Stimulated activated effector memory CD8-positive, alpha-beta T cell treated with anti-CD3 and anti-CD28 coated beads, Interleukin-12 subunit alpha, Interleukin-12 subunit beta, amount 100 ng/mL, for 72 hours (primary cell): ENCODE data around the gene SEC16A.

Experiments used
- ATAC-seq: fragments of 150-1000 bp; cut with Tn5 transposase; 2 replicates; pipeline ENCODE4 v1.10.0; 2021
- DNase-seq, 2 donors: peaks; one replicate each; pipeline ENCODE4 v3.0.0; 2021 to 2022; ENCODE audit warnings: low spot score in 2 of 2
- H3K27ac Mint-ChIP-seq: one replicate; pipeline ENCODE4 v1.8.0; 2022; ENCODE audit warnings: mild to moderate bottlenecking, mixed read lengths
- H3K36me3 Mint-ChIP-seq: one replicate; pipeline ENCODE4 v1.8.0; 2022; ENCODE audit warnings: mild to moderate bottlenecking, mixed read lengths
- H3K4me1 Mint-ChIP-seq: one replicate; pipeline ENCODE4 v1.8.0; 2022; ENCODE audit warnings: mixed read lengths
- H3K4me3 Mint-ChIP-seq: one replicate; pipeline ENCODE4 v1.8.0; 2022; ENCODE audit warnings: mild to moderate bottlenecking, mixed read lengths
- H3K9me3 Mint-ChIP-seq: one replicate; pipeline ENCODE4 v1.8.0; 2022; ENCODE audit warnings: mixed read lengths

Gene SEC16A

DNA sequence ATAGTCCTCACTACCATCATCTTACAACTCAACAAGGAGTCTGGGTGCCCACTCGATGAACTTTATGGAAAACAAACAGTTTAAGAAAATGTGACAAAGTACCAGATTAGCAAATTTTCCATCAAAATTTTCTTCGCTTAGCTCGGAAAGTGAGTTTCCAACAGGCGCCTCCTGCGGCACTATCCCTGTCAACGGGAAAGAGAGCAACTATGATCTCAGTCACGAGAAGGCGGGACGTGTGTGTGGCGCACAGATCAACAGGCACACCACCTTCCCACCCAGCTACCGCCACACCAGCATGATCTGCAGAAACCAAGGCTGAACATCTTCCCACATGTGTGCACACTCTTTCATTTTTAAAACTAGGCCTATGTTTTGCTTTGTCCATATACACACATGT lies 29.5 kb downstream of the SEC16A start:
- Mint-ChIP-seq H3K36me3 (peaks cover 98% of the 10 kb centered on the region), H3K4me1 (no peaks in the 10 kb centered on the region), H3K27ac (peak overlapping the region; percentile 32), H3K4me3 (no peak overlapping the region), H3K9me3 (no peaks in the 10 kb centered on the region)
- DNase-seq = no peak
- no peak for ATAC-seq

DNA sequence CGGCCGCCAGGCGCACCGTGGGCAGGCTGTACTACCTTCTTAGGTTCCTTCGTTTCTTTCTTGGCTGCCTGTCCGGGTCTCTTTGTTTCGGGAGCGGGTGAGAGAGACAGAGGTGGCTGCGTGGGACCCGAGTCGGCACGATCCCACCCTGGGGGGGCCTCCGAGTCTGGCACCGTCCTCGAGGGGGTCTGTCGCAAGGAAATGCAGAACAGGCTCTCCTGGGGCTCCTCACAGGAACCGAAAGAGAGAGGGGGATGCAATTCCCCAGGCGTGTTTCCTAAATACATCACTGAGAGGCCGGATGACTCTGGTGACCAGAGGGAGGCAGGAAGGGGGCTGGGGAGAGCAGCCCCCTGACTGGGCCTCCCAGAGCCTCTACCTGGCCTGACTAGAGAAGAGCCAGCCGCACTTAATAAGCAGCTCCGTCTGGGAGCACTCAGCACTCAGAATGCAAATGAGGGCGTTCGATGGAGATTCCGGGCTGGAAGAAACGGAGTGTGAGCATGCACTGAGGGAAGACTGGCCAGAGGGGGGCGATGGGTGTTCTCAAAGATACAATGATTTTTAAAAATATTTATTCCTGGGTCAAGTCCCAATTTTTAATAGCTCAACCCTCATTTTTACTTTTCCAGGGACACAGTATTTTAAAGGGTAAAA lies 31.5 kb downstream of the SEC16A start:
- Mint-ChIP-seq H3K4me1 (no peaks in the 10 kb centered on the region), H3K9me3 (no peaks in the 10 kb centered on the region), H3K4me3 (no peak overlapping the region), H3K27ac (no peak overlapping the region), H3K36me3 (peaks cover 98% of the 10 kb centered on the region)
- DNase-seq = no peak
- no peak for ATAC-seq

DNA sequence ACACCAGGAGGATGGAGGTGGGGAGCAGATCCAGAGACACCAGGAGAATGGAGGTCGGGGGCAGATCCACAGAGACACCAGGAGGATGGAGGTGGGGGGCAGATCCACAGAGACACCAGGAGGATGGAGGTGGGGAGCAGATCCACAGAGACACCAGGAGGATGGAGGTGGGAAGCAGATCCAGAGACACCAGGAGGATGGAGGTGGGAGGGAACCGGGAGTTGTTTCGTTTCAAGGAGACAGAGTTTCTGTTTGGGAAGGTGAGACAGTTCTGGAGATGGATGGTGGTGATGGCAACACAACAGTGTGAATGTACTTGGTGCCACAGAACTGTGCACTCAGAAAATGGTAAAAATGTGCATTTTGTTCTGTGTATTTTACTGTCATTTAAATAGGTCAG lies 34.2 kb downstream of the SEC16A start:
- DNase-seq (no peak), ATAC-seq (no peak)
- no peaks in the 10 kb centered on the region for H3K4me1 Mint-ChIP-seq
- H3K9me3 Mint-ChIP-seq = no peaks in the 10 kb centered on the region
- no peak overlapping the region for H3K27ac Mint-ChIP-seq
- peaks cover 100% of the 10 kb centered on the region for H3K36me3 Mint-ChIP-seq
- H3K4me3 Mint-ChIP-seq = no peak overlapping the region

DNA sequence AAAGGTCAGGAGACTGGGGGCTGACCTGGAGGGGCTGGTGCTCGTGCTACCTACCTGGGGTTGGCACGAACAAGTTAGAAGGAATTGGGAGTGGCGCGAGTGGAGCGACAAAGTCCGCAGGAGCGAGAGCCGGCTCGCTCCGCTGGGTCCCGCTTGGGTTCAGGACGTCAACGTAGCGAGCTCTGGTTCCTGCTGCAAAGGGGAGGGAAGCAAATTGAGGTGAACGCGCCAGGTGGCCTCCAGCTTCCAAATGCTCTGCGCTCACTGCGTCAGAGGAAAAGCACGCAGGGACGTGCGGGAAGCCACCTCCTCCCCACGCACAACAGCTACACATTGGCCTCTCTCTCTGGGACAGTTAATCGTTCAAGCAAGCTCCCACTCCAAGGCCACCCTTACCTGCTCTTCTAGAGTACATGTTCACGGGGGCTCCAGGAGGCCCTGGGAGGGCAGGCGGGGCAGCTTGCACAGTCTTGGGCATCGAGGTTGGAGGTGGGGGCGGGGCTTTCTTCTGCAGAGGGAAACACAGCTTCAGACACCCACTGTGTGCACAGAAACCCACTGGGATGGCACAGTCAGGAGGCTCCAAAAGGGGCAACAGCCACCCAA lies 35.6 kb downstream of the SEC16A start:
- no peaks in the 10 kb centered on the region for H3K9me3 Mint-ChIP-seq
- DNase-seq = no peak
- no peak for ATAC-seq
- peak overlapping the region; percentile 43 for H3K27ac Mint-ChIP-seq
- H3K4me3 Mint-ChIP-seq = no peak overlapping the region
- H3K36me3 Mint-ChIP-seq = peaks cover 100% of the 10 kb centered on the region
- no peaks in the 10 kb centered on the region for H3K4me1 Mint-ChIP-seq

DNA sequence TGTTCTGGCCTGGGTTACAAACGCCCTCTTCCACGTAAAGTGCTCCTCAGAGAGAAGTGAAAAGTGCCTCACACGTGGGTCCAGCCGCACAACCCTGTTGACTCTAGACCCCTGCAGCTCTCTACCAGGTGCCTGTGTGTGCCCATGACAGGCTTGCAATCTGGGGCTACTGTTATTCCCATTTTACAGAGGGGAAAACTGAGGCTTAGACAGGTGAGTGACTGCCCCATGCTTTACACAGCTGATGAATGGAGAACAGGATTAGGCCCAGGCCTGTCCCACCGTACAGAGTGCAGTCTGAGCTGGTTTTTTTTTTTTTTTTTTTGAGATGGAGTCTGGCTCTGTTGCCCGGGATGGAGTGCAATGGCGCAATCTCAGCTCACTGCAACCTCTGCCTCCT lies 37.0 kb downstream of the SEC16A start:
- Mint-ChIP-seq H3K27ac (no peak overlapping the region), H3K4me3 (no peak overlapping the region), H3K9me3 (no peaks in the 10 kb centered on the region), H3K36me3 (peaks cover 99% of the 10 kb centered on the region), H3K4me1 (no peaks in the 10 kb centered on the region)
- DNase-seq = no peak
- ATAC-seq = no peak

DNA sequence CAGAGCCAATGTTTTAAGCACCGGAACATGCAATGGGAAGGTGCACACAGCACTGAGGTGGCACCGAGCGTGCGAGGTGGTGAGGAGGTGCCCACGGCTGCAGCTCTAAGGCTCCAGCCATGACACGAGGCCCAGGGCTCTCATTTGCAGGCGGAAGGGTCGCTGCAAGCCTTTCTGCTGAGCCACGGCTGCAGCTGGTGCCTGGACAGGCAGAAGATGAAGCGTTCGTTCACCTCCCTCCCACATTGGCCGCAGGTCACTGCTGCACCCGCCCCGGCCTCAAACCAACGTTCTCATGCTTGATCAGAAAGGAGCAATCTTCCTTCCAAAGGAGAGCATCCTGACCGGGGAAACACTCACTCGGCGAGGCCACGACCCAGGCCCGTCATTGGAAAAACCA lies 38.7 kb downstream of the SEC16A start:
- Mint-ChIP-seq H3K4me1 (no peaks in the 10 kb centered on the region), H3K36me3 (peaks cover 91% of the 10 kb centered on the region), H3K4me3 (no peak overlapping the region), H3K27ac (no peak overlapping the region), H3K9me3 (no peaks in the 10 kb centered on the region)
- no peak for DNase-seq
- ATAC-seq = no peak

DNA sequence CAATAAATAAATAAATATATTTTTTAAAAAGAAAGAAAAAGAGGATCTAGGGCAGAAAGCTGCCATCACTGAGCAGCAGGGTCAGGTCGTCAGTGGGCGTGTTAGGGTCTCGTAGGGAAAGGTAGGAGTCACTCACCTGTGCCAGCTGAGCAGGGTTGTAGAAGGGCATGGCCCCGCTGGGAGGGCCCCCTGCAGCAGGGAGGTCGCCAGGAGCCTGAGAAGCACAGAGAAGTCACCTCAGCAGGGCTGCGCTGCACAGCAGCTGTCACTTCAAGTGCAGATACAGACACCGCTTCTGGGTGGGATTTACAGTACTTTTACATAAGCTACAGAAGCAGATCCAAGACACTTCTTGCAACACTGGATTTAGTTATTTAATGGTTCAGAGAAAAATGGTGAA lies 39.2 kb downstream of the SEC16A start:
- DNase-seq (no peak), ATAC-seq (no peak)
- Mint-ChIP-seq H3K4me1 (no peaks in the 10 kb centered on the region), H3K4me3 (no peak overlapping the region), H3K36me3 (peaks cover 87% of the 10 kb centered on the region), H3K27ac (no peak overlapping the region), H3K9me3 (no peaks in the 10 kb centered on the region)

DNA sequence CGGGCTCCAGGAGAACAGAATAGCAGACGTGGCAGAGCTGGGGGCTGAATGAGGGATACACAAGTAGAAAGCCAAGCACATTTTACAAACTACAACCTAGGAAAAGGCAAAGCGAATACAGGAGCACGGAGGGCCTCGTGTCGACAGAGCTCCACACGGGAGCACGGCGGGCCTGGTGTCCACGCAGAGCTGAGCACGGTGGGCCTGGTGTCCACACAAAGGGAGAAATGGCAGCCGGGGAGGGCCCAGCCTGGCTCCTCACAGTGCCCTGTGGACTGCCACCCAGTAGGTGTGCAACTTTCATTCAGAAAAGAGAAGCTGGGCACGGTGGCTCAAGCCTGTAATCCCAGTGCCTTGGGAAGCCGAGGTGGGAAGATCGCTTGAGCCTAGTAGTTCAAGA lies 39.8 kb downstream of the SEC16A start:
- Mint-ChIP-seq H3K27ac (no peak overlapping the region), H3K4me3 (no peak overlapping the region), H3K9me3 (no peaks in the 10 kb centered on the region), H3K4me1 (no peaks in the 10 kb centered on the region), H3K36me3 (peaks cover 81% of the 10 kb centered on the region)
- DNase-seq (no peak), ATAC-seq (no peak)

DNA sequence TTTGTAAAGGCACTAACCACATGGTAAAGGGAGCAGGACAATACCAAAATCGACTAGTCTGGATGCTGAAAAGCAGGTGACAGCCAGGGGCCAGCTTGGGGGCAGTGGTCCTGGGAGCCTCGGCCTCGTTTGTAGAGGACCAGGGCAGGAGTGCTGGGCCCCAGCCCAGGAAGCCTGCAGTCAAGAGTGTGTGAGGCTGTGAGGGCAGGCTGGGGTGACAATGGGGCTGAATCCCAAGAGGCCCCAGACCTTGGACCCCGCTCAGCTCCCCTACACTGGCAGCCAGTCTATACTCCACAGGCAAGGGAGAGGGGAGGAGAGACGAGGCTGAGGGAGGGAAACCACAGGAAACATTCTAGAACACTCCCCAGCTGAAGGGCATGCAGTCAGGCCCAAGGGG lies 40.6 kb downstream of the SEC16A start:
- ATAC-seq = no peak
- H3K9me3 Mint-ChIP-seq = no peaks in the 10 kb centered on the region

DNA sequence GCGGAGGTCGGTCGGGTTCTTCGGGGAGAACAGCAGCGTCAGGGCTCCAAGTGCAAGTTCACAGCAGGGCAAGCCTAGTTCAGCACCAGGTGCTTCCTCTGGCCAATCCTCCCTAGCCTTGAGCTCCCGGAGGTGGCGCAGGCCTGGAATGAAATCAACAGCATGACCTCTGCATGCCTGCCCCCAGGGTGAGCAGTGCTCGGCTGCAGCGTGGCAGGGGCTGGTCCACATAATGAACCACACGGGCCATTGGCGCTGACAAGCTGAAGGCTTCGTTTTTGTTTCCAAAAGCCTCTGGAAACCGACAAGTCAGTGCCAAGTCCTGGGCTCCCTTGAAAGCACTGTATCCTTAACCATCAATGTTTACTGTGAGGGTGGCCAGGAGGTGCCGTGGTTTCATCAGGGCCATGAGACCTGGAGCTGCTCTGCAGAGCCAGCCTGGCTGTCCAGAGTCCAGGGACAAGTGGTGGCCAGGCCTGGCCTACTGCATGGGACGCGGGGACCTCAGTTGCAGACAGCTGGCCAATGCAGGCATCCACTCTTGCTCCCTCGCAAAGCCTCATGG lies 41.1 kb downstream of the SEC16A start:
- ATAC-seq (no peak), DNase-seq (no peak)
- no peaks in the 10 kb centered on the region for H3K9me3 Mint-ChIP-seq
- H3K4me1 Mint-ChIP-seq = peaks cover 9% of the 10 kb centered on the region
- H3K4me3 Mint-ChIP-seq = no peak overlapping the region
- peaks cover 68% of the 10 kb centered on the region for H3K36me3 Mint-ChIP-seq
- no peak overlapping the region for H3K27ac Mint-ChIP-seq

More for the DNA sequence above, 40.6 kb downstream of the SEC16A start:
- H3K36me3 Mint-ChIP-seq = peaks cover 73% of the 10 kb centered on the region
- no peak overlapping the region for H3K4me3 Mint-ChIP-seq
- no peak overlapping the region for H3K27ac Mint-ChIP-seq
- no peak for DNase-seq
- peaks cover 4% of the 10 kb centered on the region for H3K4me1 Mint-ChIP-seq

DNA sequence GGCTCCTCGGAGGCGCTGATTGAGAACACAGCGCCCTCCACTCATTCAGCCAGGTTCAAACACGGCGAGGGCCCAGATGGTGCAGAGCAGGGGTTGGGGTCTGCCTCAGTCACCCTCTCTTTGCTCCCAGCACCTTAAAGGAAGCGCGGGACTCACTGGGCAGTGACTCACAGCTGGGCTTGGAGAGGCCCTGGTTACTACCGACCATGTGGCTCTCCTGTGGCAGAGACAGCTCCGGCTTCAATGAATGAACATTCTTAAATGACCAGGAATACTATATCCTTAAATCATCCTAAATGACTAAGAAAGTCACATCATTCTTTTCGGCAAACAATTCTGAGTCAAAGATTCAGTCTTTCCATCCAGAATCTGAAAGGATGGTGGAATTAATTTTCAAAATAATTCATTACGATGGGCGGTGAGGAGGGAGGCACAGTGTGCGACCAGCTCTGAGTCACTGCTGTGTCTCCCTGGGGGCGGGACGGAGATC lies 41.6 kb downstream of the SEC16A start:
- peaks cover 63% of the 10 kb centered on the region for H3K36me3 Mint-ChIP-seq
- ATAC-seq = no peak
- H3K4me3 Mint-ChIP-seq = no peak overlapping the region
- H3K4me1 Mint-ChIP-seq = peaks cover 14% of the 10 kb centered on the region
- no peaks in the 10 kb centered on the region for H3K9me3 Mint-ChIP-seq
- no peak for DNase-seq
- H3K27ac Mint-ChIP-seq = no peak overlapping the region

DNA sequence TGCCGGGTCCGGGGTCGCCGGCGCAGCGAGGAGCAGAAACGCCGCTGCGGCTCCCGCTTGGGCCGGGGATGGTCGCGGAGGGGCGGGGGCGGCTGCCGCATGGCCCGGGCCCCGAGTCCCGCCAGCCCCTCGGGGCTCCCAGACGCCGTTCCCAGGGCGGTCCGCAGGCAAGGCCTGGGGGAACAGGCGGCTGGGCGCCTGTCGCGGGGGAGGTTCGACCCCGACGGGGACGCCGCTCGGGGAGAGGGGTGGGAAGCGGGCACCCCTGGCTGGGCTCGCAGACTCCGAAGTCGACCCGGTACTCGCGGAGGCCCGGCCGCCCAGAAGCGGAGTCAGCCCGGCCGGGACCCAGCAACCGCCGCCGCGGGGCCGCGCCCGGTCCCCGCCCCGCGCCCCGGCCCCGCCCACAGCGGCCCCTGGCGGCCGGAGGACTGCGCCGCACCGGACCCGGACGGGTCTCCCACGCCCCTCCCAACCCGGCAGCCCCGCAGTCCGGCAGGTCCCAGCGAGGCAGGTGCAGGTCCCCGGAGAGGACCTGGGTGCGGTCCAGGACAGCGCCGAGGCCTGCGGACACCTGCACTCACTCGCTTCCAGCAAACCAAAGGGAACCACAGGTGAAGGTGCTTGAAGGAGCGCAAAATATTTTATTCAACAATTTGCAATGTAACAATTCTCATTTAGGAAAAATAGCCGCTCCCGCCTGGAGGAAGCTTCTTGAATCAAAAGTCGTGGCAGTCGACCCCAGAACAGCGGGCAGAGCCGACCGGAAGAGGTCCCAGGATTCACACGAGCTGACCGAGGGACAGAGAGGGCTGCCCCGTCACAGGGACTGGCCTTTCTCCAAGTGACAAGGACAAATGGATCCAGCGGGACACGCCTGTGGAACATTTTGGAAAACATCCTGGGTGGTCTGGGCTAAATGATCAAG lies 43.1 kb downstream of the SEC16A start, which contains the start of gene INPP5E:
TSS of gene INPP5E (minus strand) at position 365 of the 928 bp plus-strand sequence. CDS start 426 bp downstream, outside the sequence.
- ATAC-seq (peak; percentile 88), DNase-seq (peak; percentile 95 to 98)
- H3K4me1 Mint-ChIP-seq = peaks cover 25% of the 10 kb centered on the region
- peaks cover 53% of the 10 kb centered on the region for H3K36me3 Mint-ChIP-seq
- H3K4me3 Mint-ChIP-seq = peak within 1 kb of the TSS; percentile 79
- H3K27ac Mint-ChIP-seq = peak within 1 kb of the TSS; percentile 70
- H3K9me3 Mint-ChIP-seq = no peaks in the 10 kb centered on the region

DNA sequence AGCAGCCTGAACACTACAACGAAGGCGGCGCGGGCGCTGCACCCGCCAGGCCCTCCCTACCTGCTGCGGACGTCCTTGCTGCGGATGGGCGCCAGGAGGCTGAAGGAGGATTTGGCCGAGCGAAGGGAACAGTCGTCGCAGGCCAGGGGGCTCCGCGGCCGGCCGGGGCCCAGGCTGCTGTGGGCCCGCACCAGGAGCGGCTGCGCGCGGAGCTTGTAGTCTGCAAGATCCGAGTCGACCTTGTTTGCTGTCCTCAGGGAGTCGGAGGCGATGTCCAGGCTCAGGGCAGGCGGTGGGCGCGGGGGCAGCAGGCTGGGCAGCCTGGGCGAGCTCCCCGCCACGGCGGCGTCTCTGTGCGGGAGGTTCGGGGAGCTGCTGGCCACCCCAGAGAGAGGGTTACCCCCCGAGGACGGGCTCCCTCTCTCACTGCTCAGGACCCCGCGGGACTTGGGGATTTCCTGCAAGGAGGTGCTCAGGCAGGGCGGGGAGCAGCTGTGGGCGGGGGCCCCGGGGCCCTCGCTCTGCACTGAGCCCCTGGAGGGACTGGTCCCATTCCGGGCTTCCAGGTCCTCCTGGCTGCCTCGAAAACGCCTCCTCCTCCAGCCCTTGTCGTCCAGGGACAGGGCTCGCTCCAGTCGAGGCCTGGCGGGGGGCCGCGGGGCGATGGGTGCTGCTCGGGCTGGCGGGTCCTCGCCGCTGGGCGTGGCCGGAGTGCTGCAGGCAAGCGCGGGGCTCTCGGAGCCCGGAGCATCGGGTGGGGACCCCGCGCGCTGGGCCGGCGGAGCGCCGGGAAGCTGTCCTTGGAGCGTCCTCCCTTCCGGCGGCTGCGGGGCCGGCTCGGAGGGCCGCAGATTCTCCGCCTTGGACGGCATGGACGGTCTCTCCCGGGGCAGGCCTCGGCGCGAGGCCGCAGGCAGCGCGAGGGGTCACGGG lies 44.0 kb downstream of the SEC16A start:
- Mint-ChIP-seq H3K27ac (peak overlapping the region; percentile 70), H3K4me1 (peaks cover 25% of the 10 kb centered on the region), H3K36me3 (peaks cover 44% of the 10 kb centered on the region), H3K9me3 (no peaks in the 10 kb centered on the region), H3K4me3 (peak overlapping the region; percentile 79)
- DNase-seq = peak; percentile 51 to 85
- ATAC-seq = peak; percentile 81

DNA sequence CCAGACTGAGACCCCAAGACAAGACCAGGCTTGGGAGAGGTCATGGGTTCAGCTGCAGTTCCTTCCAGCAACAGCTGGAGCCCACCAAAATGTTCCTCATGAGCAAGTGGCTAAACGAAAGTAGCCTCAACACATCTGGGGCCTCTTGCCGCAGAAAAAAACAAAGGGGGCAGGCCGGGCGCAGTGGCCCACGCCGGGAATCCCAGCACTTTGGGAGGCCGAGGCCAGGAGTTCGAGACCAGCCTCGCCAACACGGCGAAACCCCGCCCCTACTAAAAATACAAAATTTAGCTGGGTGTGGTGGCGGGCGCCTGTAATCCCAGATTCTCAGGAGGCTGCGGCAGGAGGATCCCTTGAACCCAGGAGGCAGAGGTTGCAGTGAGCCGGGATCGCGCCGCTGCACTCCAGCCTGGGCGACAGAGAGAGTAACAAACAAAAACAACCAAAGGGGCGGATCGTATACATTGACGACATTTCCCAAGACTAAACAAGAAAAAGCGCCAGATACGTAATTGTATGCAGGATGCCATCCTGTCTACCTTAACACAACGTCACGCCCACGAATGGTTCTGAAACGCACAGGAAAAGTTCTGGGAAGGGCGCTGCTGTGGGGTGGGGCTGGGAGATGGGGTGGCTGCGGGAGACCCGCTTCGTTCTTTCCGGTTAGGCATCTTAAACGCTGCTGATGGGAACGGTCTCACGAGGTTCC lies 44.8 kb downstream of the SEC16A start:
- H3K9me3 Mint-ChIP-seq = no peaks in the 10 kb centered on the region
- peaks cover 36% of the 10 kb centered on the region for H3K36me3 Mint-ChIP-seq
- no peak for ATAC-seq
- peak overlapping the region; percentile 70 for H3K27ac Mint-ChIP-seq
- H3K4me3 Mint-ChIP-seq = peak overlapping the region; percentile 79
- no peak for DNase-seq
- peaks cover 25% of the 10 kb centered on the region for H3K4me1 Mint-ChIP-seq
